ENCODE measurements around the gene COA8. TPM values are rescaled to one million over a fixed set of nuclear protein-coding genes. Genes with fewer than 3 reads are reported as not detected.

Gene COA8
- total RNA-seq, 2 donors from 2014 or later, result 40.0 to 47.8 TPM

GRCh38 chr14:103574104-103574503, 11.3 kb downstream of the COA8 start:
- DNase-seq (no peak), ATAC-seq (replicated peaks in 1 of 2) (no peak)
- no peak overlapping the region for H3K4me3 Mint-ChIP-seq
- H3K27me3 Mint-ChIP-seq (ENCODE audit: low read depth), result no peaks in the 10 kb centered on the region
- H3K27ac Mint-ChIP-seq, result no peak overlapping the region
- H3K9me3 Mint-ChIP-seq, result no peaks in the 10 kb centered on the region
- H3K36me3 Mint-ChIP-seq (ENCODE audit: insufficient read depth in 2 of 2), result peaks cover 1 to 6% of the 10 kb centered on the region in 2 donors
- no peaks in the 10 kb centered on the region for H3K4me1 Mint-ChIP-seq (ENCODE audit: low read depth)

- Mint-ChIP-seq H3K36me3 (ENCODE audit: insufficient read depth in 2 of 2) (peaks cover 1 to 6% of the 10 kb centered on the region in 2 donors), H3K27ac (no peak overlapping the region), H3K27me3 (ENCODE audit: low read depth) (no peaks in the 10 kb centered on the region), H3K4me1 (ENCODE audit: low read depth) (no peaks in the 10 kb centered on the region), H3K9me3 (no peaks in the 10 kb centered on the region), H3K4me3 (no peak overlapping the region)
- DNase-seq, result no peak
- no peak for ATAC-seq (replicated peaks in 1 of 2)
These were observed 12.0 kb downstream of the COA8 start for GRCh38 chr14:103574707-103575285.

- ATAC-seq (replicated peaks in 1 of 2) (no peak), DNase-seq (no peak)
- H3K36me3 Mint-ChIP-seq (ENCODE audit: insufficient read depth in 2 of 2), result peaks cover 1 to 6% of the 10 kb centered on the region in 2 donors
- H3K4me3 Mint-ChIP-seq, result no peak overlapping the region
- no peaks in the 10 kb centered on the region for H3K27me3 Mint-ChIP-seq (ENCODE audit: low read depth)
- H3K9me3 Mint-ChIP-seq, result no peaks in the 10 kb centered on the region
- no peaks in the 10 kb centered on the region for H3K4me1 Mint-ChIP-seq (ENCODE audit: low read depth)
- no peak overlapping the region for H3K27ac Mint-ChIP-seq
These were observed 13.7 kb downstream of the COA8 start for GRCh38 chr14:103576371-103577024.

GRCh38 chr14:103578401-103579075, 15.8 kb downstream of the COA8 start:
- no peak overlapping the region for H3K4me3 Mint-ChIP-seq
- peaks cover 1 to 6% of the 10 kb centered on the region in 2 donors for H3K36me3 Mint-ChIP-seq (ENCODE audit: insufficient read depth in 2 of 2)
- H3K27ac Mint-ChIP-seq, result no peak overlapping the region
- no peak for DNase-seq
- H3K4me1 Mint-ChIP-seq (ENCODE audit: low read depth), result no peaks in the 10 kb centered on the region
- H3K9me3 Mint-ChIP-seq, result no peaks in the 10 kb centered on the region
- no peaks in the 10 kb centered on the region for H3K27me3 Mint-ChIP-seq (ENCODE audit: low read depth)
- no peak for ATAC-seq (replicated peaks in 1 of 2)

GRCh38 chr14:103581206-103581605, 18.4 kb downstream of the COA8 start:
- no peaks in the 10 kb centered on the region for H3K9me3 Mint-ChIP-seq
- no peak overlapping the region for H3K27ac Mint-ChIP-seq
- H3K4me1 Mint-ChIP-seq (ENCODE audit: low read depth), result no peaks in the 10 kb centered on the region

GRCh38 chr14:103581954-103582703, 19.4 kb downstream of the COA8 start:
- Mint-ChIP-seq H3K9me3 (no peaks in the 10 kb centered on the region), H3K36me3 (ENCODE audit: insufficient read depth in 2 of 2) (no peaks in the 10 kb centered on the region), H3K4me3 (no peak overlapping the region), H3K4me1 (ENCODE audit: low read depth) (no peaks in the 10 kb centered on the region), H3K27ac (no peak overlapping the region), H3K27me3 (ENCODE audit: low read depth) (no peaks in the 10 kb centered on the region)
- DNase-seq, result no peak
- no peak for ATAC-seq (replicated peaks in 1 of 2)

More at GRCh38 chr14:103581206-103581605, 18.4 kb downstream of the COA8 start:
- ATAC-seq (replicated peaks in 1 of 2), result no peak
- no peaks in the 10 kb centered on the region for H3K36me3 Mint-ChIP-seq (ENCODE audit: insufficient read depth in 2 of 2)
- H3K4me3 Mint-ChIP-seq, result no peak overlapping the region
- no peaks in the 10 kb centered on the region for H3K27me3 Mint-ChIP-seq (ENCODE audit: low read depth)
- DNase-seq, result no peak

- Mint-ChIP-seq H3K4me3 (no peak overlapping the region), H3K27ac (no peak overlapping the region), H3K27me3 (ENCODE audit: low read depth) (no peaks in the 10 kb centered on the region), H3K4me1 (ENCODE audit: low read depth) (no peaks in the 10 kb centered on the region), H3K9me3 (no peaks in the 10 kb centered on the region), H3K36me3 (ENCODE audit: insufficient read depth in 2 of 2) (peaks cover 0 to 2% of the 10 kb centered on the region in 2 donors)
- ATAC-seq (replicated peaks in 1 of 2) (no peak), DNase-seq (no peak)
These were observed 21.7 kb downstream of the COA8 start for GRCh38 chr14:103584326-103584915.

- no peak for DNase-seq
- peak in 1 of 2 donors; percentile 71 for ATAC-seq (replicated peaks in 1 of 2)
These were observed 30.8 kb downstream of the COA8 start for GRCh38 chr14:103593577-103593976.

GRCh38 chr14:103594265-103594664, 31.5 kb downstream of the COA8 start:
- Mint-ChIP-seq H3K4me3 (no peak overlapping the region), H3K27ac (no peak overlapping the region), H3K27me3 (ENCODE audit: low read depth) (no peaks in the 10 kb centered on the region), H3K4me1 (ENCODE audit: low read depth) (no peaks in the 10 kb centered on the region), H3K9me3 (no peaks in the 10 kb centered on the region), H3K36me3 (ENCODE audit: insufficient read depth in 2 of 2) (peaks cover 0 to 1% of the 10 kb centered on the region in 2 donors)
- DNase-seq, result no peak
- no peak for ATAC-seq (replicated peaks in 1 of 2)

More at GRCh38 chr14:103593577-103593976, 30.8 kb downstream of the COA8 start:
- H3K36me3 Mint-ChIP-seq (ENCODE audit: insufficient read depth in 2 of 2), result peaks cover 0 to 2% of the 10 kb centered on the region in 2 donors
- no peaks in the 10 kb centered on the region for H3K27me3 Mint-ChIP-seq (ENCODE audit: low read depth)
- no peaks in the 10 kb centered on the region for H3K9me3 Mint-ChIP-seq
- H3K4me1 Mint-ChIP-seq (ENCODE audit: low read depth), result no peaks in the 10 kb centered on the region
- H3K4me3 Mint-ChIP-seq, result no peak overlapping the region
- no peak overlapping the region for H3K27ac Mint-ChIP-seq

GRCh38 chr14:103597623-103598377, 35.0 kb downstream of the COA8 start:
- no peaks in the 10 kb centered on the region for H3K9me3 Mint-ChIP-seq
- H3K27ac Mint-ChIP-seq, result no peak overlapping the region
- H3K27me3 Mint-ChIP-seq (ENCODE audit: low read depth), result no peaks in the 10 kb centered on the region
- DNase-seq (no peak), ATAC-seq (replicated peaks in 1 of 2) (peak in 1 of 2 donors; percentile 44)
- no peaks in the 10 kb centered on the region for H3K36me3 Mint-ChIP-seq (ENCODE audit: insufficient read depth in 2 of 2)
- H3K4me1 Mint-ChIP-seq (ENCODE audit: low read depth), result no peaks in the 10 kb centered on the region
- no peak overlapping the region for H3K4me3 Mint-ChIP-seq

- Mint-ChIP-seq H3K9me3 (no peaks in the 10 kb centered on the region), H3K27me3 (ENCODE audit: low read depth) (no peaks in the 10 kb centered on the region), H3K27ac (no peak overlapping the region), H3K4me1 (ENCODE audit: low read depth) (no peaks in the 10 kb centered on the region), H3K4me3 (no peak overlapping the region), H3K36me3 (ENCODE audit: insufficient read depth in 2 of 2) (no peaks in the 10 kb centered on the region)
- DNase-seq (no peak), ATAC-seq (replicated peaks in 1 of 2) (no peak)
These were observed 37.7 kb downstream of the COA8 start for GRCh38 chr14:103600503-103600902.

GRCh38 chr14:103604620-103605019, 41.9 kb downstream of the COA8 start:
- Mint-ChIP-seq H3K27ac (no peak overlapping the region), H3K4me3 (no peak overlapping the region), H3K36me3 (ENCODE audit: insufficient read depth in 2 of 2) (no peaks in the 10 kb centered on the region), H3K27me3 (ENCODE audit: low read depth) (peaks cover 23% of the 10 kb centered on the region), H3K9me3 (no peaks in the 10 kb centered on the region), H3K4me1 (ENCODE audit: low read depth) (peaks cover 20% of the 10 kb centered on the region)
- no peak for ATAC-seq (replicated peaks in 1 of 2)
- DNase-seq, result no peak
